ENCODE measurements around the gene BAG1.

Gene BAG1

DNA sequence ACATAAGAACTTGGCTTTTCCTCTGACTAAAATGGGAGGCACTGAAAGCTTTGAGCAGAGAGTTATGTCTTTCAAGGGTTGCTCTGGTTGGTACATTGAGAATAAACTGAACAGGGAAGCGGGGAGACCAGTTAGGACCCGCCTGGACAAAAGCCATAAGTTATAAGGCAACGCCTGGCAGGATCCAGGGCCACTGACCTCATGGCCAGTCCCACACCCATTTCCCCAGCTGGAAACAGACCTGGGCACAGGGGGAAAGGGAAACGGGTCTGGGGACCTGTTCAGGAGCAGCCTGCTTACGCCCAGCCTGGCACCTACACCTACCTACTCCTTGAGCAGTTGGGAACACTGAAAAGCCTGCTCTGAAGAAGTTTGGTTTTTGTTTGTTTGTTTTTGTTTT lies 23.2 kb downstream of the BAG1 start:
- no peak for DNase-seq (ENCODE audit: low read depth)

DNA sequence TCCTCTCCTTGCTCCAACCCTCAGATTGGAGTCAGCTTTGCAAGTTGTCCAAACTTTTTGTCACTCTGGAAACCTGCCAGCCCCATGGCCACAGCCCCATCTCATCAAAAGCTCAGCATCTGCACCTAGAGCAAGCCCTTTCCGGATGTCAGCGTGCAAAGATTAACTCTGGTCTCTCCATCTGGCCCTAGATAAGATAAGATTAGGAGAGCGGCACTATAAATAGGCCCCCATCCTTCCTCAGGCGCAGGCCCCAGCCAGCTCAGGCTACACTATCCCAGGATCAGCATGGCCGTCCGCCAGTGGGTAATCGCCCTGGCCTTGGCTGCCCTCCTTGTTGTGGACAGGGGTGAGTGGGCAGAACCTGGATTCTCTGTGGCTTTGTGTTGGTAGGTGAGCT lies 24.6 kb downstream of the BAG1 start, which contains the start of gene SPINK4:
Gene SPINK4 (plus strand): TSS at position 247 of the 400 bp plus-strand sequence. CDS start 42 bp downstream, at position 289.
- DNase-seq (ENCODE audit: low read depth): no peak

DNA sequence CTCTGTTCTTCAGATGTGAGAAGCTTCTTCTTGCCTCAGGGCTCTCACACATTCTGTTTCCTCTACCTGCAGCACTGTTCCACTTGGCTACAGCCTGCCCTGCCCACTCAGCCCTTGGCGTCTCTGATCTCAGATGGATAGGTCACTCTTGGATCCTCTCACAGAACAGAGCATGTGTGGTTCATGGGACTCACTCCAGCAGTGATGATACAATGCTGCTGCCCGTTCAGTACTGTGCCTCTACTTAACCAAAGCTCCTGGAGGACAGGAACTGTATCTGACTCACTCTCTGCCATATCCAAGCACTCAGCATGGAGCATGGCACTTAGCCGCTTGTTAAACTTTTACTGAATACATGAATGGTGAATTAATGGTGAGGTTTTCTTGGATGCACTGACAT lies 27.9 kb downstream of the BAG1 start:
- no peak for DNase-seq (ENCODE audit: low read depth)

DNA sequence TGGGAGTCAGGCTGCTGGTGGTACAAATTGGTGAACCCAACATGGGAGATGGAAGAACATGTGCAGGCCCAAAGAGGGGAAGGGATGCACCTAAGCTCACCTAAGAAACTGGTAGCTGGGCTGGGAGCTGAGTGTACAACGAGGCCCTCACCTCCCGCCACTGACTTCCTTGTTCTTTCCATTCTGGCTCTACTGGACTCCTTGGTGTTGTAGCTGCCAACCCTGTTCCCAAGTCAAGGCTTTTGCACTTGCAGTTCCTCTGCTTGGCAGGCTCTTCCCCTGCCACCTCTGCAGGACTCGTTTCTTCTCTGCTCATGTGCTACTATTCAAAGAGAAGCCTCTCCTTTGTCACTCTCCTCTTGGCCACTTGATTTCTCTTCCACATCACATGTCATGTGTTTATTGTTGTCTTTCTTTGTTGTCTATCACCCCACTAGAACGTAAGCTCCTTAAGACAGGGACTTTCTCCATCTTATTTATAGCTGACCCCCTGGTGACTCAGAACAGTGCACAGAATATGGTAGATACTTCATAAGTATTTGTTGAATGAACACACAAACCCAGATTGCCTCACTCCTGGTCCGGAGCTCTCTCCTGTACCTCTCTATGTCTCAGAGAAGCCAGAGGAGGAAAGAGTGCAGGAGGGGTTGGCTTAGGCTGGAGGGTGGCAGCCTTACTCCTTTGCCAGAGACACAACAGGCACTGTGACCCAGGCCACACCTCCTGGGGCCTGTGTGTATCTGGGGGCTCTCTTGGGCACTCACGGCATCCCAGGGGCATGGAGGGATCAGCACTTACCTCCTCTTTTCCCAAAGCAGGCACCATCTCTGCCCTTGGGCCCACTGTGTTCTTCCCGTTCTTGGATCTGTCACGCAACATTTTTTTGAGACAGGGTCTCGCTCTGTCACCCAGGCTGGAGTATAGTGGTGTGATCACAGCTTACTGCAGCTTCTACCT lies 29.7 kb downstream of the BAG1 start:
- no peak for DNase-seq (ENCODE audit: low read depth)

DNA sequence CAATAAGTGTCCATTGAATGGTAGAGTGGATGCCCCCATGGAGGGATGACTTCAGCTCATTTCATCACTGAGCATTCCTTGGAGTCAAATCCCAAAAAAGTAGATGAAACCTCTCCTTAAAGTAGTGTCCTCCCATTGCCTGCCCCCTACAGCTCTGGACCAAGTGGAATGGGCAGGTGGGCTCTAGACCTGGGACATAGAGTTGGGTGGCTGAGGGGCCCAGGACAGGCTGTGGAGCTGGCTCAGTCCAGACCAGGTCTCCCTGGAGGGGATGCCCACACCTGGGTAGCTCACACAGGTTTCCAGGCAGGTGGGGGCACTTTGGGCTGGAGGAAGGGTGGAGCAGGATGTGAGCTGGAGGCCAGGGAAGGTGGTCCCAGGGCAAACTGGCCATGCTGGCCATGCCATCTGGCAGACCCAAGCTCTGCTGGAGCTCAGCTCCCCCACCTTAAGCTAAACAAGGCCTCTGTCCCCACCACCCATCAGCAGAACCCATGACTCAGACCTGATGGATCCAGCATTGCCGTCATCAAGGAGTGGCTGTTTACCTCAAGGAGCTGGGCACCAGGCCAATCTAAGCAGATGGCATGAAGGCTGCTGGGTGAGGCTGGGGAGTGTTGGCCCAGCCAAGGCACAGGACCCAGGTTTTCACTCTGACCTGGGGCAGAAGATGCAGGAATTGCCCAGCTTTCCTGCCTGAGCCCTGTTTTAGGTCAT lies 30.7 kb downstream of the BAG1 start:
- DNase-seq (ENCODE audit: low read depth): no peak

DNA sequence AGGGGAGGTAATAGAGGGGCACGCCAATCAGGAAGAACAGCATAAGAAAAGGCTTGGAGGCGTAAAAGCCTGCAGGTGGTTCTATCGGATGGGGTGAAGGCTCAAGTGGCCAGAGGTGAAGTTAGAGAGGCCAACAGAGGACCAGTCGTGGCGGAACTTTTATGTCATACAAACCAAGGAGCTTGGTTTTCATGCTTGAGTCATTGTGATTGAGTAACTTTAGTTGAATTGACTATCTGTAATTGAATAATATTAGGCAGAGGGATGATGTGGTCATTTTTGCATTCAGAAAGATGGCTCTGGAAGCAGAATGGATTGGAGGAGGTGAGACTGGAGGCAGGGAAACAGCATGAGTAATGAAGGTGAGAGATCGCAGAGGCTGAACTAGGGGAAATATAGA lies 31.7 kb downstream of the BAG1 start:
- DNase-seq (ENCODE audit: low read depth): no peak

DNA sequence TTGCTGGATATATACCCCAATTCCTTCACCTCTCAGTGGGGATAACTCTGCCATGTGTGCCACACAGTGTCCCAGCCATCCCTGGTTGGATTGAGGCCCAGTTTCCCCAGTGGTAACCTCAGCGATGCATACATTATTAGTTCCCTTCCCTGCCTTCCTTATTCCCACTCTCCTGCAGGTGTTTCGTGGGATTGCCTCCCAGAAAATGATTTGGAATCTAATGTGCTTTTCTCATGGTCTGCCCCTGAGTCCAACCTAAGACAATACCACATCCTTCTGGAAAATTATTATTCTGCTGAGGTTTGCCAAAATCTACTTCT lies 32.9 kb downstream of the BAG1 start:
- DNase-seq (ENCODE audit: low read depth): no peak

DNA sequence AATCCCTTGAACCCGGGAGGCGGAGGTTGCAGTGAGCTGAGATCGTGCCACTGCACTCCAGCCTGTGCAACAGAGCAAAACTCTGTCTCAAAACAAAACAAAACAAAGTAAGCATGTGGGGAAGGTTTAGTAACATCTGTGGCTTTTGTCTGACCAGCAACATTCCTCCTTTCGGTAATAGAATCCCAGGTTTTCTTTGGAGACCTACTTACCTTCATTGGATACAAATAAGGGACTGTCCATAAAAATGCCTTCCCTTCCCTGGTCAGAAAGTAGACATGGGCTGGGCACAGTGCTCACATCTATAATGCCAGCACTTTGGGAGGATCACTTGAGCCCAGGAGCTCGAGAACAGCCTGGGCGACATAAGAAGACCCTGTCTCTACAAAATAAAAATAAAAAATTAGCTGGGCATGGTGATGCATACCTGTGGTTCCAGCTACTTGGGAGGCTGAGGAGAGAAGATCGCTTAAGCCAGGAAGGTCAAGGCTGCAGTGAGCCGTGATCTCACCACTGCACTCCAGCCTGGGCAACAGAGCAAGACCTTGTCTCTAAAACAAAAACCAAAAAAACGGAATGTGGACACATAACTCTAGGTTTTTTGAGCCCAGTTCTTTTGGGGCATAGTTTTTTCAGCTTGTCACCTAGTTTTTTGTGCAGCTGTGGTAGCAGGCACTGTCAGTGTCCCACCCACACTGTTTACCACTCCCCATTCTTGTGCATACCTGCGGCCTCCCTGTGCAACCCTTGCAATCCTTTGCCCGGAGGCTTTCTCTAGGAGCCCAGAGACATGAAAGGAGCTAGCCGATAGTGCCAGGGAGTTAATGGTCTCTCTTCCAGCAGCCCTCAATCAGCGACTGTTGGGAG lies 33.5 kb downstream of the BAG1 start:
- no peak for DNase-seq (ENCODE audit: low read depth)

DNA sequence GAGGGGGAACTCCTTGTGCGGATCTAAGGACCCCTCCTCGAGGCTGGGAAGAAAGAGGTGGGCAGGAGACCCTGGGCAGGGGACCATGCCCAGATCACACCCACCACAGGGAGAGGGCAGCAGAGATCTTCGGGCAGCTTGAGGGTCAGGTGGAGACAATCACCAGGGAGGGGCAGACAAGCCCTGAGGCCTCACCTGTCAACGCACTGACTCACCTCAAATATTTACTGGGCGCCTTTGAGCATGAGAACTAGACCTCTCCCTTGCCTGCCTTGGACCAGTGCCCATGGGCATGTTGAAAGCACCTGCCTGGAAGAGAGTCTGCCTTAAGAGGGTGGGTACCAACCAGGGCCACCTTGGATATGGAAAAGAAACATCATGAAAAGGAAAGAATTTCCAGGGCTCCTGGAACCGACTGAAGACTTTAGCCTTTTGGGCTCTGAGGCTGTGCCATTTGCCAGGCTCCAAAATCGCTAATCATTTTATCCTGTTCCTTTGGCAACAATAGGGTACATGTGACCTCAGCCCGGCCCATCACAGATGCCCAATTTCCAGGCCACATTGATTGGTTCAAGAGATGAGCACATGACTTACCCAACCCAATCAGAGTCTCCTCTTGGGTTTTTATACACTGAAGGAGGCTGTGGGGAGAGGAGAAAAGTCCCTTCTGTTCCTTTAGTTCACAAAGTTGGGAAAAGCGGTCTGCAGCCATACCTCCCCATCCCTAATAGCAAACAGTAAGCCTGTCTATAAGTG lies 35.0 kb downstream of the BAG1 start:
- no peak for DNase-seq (ENCODE audit: low read depth)

DNA sequence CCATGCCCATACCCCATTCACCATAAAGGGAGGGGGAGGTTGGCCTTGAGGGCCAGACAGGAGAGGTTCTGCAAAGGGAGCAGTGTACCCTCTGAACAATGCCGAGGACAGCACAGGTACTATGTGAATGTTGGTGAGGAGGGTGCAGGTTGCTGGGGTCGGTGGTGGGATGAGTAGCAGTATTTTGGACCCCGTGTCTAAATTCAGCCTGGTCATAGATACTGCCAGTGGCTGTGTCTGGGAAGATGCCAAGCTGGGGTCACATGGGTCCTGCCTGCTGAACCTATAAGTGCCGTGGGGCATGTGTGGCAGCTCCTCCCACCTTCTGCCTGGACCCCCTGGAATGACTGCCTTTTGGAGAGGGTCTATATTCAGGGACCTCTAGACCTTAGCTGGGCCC lies 35.9 kb downstream of the BAG1 start:
- no peak for DNase-seq (ENCODE audit: low read depth)

DNA sequence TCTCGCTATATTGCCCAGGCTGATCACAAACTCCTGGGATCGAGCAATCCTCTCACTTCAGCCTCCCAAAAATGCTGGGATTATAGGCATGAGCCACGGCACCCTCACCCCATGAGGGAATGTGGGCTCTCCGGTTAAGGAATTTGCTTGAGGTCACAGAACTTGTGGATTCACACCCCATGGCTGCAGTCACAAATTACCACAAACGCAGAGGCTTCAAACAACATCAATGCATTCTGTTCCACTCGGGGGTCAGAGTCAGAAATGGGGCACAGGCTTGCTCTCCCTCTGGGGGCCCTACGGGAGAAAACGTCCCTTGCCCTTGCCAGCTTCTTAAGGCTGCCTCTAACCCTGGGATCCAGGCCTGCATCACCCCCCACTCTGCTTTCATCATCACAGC lies 36.8 kb downstream of the BAG1 start:
- no peak for DNase-seq (ENCODE audit: low read depth)

DNA sequence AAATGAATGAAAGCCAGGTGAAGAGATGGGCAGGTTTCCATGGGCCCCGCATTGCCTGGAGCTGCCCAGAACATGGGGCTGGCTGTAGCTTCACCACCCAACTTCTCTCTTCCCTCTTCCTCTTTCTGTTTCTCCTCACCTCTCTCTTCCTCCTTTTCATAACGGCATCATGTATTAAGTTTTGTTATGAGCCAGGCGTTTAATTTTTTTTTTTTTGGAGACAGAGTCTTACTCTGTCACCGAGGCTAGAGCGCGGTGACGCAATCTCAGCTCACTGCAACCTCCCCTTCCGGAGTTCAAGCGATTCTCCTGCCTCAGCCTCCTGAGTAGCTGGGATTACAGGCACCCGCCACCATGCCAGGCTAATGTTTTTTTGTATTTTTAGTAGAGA lies 37.5 kb downstream of the BAG1 start:
- no peak for DNase-seq (ENCODE audit: low read depth)

DNA sequence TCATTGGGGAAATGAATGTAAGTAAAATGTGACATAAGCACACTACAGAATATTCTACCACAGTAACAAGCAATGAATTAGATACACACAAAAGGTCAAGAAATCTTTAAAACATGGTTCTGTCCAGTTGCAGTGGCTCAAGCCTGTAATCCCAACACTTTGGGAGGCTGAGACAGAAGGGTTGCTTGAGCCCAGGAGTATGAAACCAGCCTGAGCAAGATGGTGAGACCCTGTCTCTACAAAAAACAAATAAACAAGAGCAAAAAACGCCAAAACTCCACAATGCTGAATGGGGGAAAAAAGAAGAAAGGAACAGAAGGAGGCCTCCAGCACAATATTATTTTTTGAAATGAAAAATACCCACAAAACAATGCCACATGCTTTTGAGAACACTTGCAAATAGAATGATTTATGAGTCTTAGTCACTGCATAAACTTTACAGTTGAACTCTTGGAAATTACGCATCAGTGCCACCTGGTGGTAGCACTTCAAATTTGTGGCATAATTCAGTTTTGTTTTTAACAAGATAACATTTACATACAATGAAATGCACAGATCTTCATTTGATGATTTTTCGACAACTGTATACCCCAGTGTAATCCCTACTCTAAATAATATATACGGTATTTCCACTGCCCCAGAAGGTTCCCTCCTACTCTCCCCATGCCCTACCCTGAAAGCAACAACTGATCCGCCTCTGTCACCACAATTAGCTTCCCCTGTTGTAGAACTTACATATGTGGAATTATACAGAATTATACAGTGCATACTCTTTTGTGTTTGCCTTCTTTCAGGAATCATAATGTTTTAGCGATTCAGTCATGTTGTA lies 39.0 kb downstream of the BAG1 start:
- DNase-seq (ENCODE audit: low read depth): peak; percentile 17

DNA sequence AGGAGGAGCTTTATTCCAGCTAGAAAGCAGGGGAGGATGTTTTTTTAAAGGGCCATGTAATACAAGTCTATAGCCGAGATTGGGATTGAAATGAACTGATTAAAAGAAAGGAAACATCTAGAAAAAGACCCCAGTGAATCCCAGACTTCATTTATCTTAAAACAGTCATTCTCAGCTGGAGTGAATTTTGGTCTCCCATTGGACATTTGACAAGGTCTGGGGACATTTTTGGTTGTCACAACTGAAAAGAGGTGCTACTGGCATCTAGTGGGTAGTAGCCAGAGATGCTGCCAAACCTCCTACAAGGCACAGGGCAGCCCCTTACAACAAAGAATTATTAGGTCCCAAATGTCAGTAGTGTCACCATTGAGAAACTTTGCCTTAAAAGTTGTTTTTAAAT lies 40.8 kb downstream of the BAG1 start:
- no peak for DNase-seq (ENCODE audit: low read depth)

DNA sequence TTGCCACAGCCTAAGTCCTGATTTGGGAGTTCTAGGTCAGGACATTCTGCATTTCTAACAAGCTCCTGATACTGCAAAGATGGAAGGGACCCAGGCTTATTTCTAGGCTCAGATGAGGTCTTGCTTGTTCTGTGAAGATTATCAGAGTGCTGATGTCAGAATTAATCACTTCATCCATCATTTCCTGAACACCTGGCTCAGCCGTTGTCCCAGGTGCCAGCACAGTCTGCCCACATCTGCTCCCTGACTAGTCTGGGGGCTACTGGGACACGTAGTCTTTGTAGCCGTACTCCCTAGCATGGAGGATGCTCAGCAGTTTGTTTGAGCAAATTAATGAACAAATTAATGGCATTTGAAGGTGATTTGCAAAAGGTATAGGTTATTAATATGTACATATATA lies 42.5 kb downstream of the BAG1 start:
- no peak for DNase-seq (ENCODE audit: low read depth)

DNA sequence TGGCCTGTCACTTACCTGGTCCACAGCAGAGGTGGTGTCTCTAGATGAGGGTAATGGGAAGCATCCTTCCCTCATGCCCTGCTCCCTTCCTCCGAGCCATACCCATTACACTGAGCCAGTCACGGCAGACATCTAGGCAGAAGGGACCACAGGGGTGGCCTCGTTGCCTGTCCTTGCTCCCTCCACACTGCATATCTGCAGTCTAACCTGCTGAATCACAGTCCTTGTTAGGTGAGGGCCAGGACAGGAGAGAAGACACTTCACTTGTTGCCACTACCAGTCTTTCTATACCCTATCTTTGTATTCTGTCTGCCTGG lies 43.0 kb downstream of the BAG1 start:
- no peak for DNase-seq (ENCODE audit: low read depth)

DNA sequence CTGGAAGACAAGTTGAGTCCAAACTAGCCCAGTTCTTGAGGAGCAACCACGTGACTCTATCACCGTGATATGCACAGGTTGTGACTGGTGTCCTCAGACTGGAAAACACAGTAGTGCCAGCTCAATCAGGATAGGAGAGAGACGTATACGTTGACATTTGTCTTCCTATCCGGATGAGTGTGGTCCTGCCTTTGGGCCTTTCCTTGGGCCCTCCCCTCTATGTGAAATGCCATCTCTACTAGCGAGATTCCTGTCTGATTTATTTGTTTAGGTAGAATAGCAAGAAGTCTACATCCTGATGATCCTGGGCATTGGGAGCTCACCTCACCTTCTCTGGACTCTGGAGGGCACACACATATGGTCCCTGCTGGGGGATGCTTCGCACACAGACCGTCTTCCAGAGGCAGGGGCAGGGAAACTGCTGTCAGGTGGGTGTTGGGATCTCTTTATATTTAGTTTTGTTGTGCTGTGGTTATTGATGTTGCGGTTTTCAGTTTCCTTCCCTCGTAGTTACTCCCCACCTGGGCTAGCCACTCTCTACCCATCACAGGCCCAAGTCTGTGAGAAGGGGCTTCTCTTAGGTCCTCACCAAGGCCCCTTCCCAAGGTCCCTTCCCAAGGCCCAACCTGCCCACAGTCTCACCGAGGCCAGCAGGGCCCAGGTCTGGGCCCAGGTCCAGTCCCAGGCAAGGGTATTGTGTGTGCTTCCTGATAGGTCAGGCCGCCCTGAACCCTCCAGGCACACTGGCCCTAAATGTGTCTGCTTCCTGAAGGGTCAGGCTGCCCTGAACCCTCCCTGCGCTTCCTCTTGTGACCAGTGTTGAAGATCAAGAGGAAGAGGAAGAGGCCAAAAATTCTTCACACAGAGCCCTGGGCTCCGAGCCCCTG lies 43.6 kb downstream of the BAG1 start:
- no peak for DNase-seq (ENCODE audit: low read depth)

DNA sequence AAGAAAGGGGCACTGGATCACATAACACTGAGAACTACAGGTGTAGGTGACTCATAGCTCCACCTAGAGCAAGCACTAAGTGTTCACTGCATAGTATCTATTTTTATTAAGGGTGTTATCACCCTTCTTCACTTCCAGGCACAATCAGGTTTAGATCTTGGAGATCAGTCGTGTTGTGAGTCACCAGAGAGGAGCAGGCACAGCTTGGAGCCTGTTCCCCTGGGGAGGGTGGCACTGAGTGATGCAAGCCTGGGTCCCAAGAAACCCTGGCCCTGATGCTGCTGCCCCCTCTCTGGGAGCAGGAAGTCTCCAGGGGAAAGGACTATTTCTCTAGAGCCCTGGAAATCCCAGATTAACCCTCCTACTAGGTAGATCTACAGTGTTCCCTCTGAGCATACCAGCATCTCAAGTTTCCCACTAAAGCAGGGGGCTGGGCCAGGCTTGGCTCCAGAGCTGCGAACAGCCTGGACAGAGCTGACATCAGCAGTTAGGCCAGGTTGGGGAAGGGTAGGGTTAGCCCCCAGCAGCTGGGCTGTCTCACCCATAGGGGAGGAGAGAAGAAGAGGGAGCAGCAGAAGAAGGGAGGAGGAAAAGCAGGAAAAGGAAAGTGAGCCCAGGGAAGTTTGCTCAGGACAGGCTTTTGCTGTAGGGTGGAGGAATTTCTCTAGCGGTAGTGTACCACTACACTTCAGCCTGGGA lies 52.7 kb downstream of the BAG1 start:
- DNase-seq (ENCODE audit: low read depth): no peak

DNA sequence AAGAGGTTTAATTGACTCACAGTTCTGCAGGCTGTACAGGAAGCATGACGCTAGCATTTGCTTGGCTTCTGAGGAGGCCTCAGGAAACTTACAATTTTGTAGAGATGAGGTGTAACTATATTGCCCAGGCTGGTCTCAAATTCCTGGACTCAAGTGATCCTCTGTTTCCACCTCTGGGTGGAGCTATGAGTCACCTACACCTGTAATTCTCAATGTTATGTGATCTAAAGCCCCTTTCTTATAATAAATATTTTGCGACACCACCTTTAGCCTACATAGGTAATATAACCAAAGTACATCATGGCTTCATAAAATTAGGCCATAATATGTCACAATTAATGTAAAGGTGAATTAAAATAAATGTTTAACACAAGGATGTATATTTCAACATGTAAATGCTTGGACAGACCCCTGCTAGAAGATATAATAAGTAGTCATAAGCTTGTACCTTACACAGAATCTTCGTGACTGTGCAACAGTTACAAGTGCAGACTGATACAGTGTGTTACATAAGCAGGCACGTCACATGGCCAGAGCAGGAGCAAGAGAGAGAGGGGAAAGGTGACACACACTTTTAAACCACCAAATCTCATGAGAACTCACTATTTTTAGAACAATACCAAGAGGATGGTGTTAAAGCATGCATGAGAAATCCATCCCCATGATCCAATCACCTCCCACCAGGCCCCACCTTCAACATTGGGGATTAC lies 54.3 kb downstream of the BAG1 start:
- DNase-seq (ENCODE audit: low read depth): no peak
